ENCODE data around the gene HUWE1. TPM values are rescaled to one million over a fixed set of nuclear protein-coding genes. Genes with fewer than 3 reads are reported as not detected.

Gene HUWE1
- total and polyA plus RNA-seq, 9 of the 15 experiments (the other 6 are each of a cell fraction or from before 2014, with no cell fraction given) = 23.9 to 204 (median 65.1) TPM

DNA sequence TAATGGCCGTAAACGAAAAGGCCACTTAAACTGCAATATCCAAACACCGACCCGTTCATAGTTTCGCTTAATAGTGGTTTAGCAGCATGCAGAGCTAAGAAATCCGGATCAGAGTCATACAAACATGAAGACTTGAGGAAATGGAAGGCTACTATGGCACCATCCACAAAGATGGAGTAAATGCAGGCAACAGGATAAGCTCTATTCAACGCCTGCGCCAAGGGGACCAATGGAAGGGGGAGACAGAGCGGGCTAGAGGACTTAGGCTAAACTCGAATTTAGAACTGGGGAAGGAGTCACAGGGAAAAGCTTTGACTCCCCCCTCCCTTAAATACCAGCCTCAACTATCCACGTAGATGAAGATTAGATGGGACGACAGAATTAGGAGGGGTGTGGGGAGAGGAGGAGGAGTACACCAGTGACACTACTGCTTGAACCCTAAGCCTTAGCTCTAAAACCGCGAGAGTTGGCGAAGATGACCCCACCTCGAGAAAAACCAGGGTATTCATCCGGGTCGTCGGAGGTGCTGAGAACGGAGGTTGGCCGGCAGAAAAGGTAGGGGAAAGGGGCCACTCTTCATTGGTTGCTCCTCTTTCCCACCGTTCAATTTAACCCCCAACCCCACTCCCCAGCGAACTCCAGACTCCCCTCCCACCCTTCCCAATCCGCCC is 3.5 kb downstream of the HUWE1 start (continued):
- TF ChIP-seq, protein P1, sequence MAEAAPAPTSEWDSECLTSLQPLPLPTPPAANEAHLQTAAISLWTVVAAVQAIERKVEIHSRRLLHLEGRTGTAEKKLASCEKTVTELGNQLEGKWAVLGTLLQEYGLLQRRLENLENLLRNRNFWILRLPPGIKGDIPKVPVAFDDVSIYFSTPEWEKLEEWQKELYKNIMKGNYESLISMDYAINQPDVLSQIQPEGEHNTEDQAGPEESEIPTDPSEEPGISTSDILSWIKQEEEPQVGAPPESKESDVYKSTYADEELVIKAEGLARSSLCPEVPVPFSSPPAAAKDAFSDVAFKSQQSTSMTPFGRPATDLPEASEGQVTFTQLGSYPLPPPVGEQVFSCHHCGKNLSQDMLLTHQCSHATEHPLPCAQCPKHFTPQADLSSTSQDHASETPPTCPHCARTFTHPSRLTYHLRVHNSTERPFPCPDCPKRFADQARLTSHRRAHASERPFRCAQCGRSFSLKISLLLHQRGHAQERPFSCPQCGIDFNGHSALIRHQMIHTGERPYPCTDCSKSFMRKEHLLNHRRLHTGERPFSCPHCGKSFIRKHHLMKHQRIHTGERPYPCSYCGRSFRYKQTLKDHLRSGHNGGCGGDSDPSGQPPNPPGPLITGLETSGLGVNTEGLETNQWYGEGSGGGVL (CRISPR knock-in tag; IDR thresholded peaks at IDR 0.05) = no peak
- TF ChIP-seq HCFC1 (IDR thresholded peaks at IDR 0.05; ENCODE audit: low read depth, low read length) (no peak), ID3 (CRISPR knock-in tag; IDR thresholded peaks at IDR 0.05) (no peak), ID3 (tag; IDR thresholded peaks at IDR 0.05) (peak; percentile 73), GATAD2B (IDR thresholded peaks at IDR 0.05; ENCODE audit: borderline replicate concordance) (no peak), USF2 (CRISPR knock-in tag; IDR thresholded peaks at IDR 0.05) (no peak), TSC22D4 (tag; IDR thresholded peaks at IDR 0.05) (no peak), HDAC3 (IDR thresholded peaks at IDR 0.05; ENCODE audit: borderline replicate concordance, partially characterized antibody) (no peak), SAP30 (IDR thresholded peaks at IDR 0.05; ENCODE audit: borderline replicate concordance, insufficient read depth, low read depth, low read length, poor library complexity, severe bottlenecking) (no peak), EP400 (IDR thresholded peaks at IDR 0.05) (no peak), NR2C1 (IDR thresholded peaks at IDR 0.05) (peak; percentile 92), NR2C1 (tag; IDR thresholded peaks at IDR 0.05) (peak; percentile 91), SMARCE1 (IDR thresholded peaks at IDR 0.05) (no peak), TEAD4 (IDR thresholded peaks at IDR 0.05; ENCODE audit: low read length) (no peak), TEAD4 (CRISPR knock-in tag; IDR thresholded peaks at IDR 0.05; ENCODE audit: borderline replicate concordance) (no peak), ILK (tag; IDR thresholded peaks at IDR 0.05; ENCODE audit: borderline replicate concordance, low read depth) (no peak)
- TF ChIP-seq, protein P2, sequence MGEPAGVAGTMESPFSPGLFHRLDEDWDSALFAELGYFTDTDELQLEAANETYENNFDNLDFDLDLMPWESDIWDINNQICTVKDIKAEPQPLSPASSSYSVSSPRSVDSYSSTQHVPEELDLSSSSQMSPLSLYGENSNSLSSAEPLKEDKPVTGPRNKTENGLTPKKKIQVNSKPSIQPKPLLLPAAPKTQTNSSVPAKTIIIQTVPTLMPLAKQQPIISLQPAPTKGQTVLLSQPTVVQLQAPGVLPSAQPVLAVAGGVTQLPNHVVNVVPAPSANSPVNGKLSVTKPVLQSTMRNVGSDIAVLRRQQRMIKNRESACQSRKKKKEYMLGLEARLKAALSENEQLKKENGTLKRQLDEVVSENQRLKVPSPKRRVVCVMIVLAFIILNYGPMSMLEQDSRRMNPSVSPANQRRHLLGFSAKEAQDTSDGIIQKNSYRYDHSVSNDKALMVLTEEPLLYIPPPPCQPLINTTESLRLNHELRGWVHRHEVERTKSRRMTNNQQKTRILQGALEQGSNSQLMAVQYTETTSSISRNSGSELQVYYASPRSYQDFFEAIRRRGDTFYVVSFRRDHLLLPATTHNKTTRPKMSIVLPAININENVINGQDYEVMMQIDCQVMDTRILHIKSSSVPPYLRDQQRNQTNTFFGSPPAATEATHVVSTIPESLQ (CRISPR knock-in tag; IDR thresholded peaks at IDR 0.05) = no peak
- TF ChIP-seq, protein P3, sequence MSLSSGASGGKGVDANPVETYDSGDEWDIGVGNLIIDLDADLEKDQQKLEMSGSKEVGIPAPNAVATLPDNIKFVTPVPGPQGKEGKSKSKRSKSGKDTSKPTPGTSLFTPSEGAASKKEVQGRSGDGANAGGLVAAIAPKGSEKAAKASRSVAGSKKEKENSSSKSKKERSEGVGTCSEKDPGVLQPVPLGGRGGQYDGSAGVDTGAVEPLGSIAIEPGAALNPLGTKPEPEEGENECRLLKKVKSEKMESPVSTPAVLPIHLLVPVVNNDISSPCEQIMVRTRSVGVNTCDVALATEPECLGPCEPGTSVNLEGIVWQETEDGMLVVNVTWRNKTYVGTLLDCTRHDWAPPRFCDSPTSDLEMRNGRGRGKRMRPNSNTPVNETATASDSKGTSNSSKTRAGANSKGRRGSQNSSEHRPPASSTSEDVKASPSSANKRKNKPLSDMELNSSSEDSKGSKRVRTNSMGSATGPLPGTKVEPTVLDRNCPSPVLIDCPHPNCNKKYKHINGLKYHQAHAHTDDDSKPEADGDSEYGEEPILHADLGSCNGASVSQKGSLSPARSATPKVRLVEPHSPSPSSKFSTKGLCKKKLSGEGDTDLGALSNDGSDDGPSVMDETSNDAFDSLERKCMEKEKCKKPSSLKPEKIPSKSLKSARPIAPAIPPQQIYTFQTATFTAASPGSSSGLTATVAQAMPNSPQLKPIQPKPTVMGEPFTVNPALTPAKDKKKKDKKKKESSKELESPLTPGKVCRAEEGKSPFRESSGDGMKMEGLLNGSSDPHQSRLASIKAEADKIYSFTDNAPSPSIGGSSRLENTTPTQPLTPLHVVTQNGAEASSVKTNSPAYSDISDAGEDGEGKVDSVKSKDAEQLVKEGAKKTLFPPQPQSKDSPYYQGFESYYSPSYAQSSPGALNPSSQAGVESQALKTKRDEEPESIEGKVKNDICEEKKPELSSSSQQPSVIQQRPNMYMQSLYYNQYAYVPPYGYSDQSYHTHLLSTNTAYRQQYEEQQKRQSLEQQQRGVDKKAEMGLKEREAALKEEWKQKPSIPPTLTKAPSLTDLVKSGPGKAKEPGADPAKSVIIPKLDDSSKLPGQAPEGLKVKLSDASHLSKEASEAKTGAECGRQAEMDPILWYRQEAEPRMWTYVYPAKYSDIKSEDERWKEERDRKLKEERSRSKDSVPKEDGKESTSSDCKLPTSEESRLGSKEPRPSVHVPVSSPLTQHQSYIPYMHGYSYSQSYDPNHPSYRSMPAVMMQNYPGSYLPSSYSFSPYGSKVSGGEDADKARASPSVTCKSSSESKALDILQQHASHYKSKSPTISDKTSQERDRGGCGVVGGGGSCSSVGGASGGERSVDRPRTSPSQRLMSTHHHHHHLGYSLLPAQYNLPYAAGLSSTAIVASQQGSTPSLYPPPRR (CRISPR knock-in tag; IDR thresholded peaks at IDR 0.05; ENCODE audit: borderline replicate concordance) = no peak

Data from K562 (cell line).